GM19351 (cell line): ENCODE results near the gene NFE2L3.

Source experiments
- ATAC-seq: cut with Tn5 transposase; IDR thresholded peaks from one replicate; pipeline ENCODE4 v1.9.1; 2021; ENCODE audit warnings: mild to moderate bottlenecking, moderate library complexity; ENCODE audit not compliant: unreplicated experiment

The NFE2L3 gene

DNA sequence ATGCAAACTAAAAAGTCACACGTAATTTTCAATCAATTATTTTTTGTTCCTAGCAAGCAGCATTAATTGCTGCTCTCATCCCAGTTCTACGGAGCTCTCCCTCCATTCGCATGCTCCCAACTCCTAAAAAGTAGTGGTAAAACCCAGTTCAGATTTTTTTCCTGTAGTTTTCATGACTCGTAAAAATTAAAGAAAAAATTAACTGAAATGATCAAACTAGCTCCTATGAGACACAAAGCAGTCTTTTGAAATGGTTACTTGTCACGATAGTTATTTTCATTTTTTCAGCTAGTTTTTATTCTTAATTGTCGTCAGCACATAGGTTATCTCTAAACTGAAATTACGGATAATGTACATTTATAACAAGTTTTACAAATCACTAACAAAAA lies 46.8 kb downstream of the NFE2L3 start:
- no peak for ATAC-seq

DNA sequence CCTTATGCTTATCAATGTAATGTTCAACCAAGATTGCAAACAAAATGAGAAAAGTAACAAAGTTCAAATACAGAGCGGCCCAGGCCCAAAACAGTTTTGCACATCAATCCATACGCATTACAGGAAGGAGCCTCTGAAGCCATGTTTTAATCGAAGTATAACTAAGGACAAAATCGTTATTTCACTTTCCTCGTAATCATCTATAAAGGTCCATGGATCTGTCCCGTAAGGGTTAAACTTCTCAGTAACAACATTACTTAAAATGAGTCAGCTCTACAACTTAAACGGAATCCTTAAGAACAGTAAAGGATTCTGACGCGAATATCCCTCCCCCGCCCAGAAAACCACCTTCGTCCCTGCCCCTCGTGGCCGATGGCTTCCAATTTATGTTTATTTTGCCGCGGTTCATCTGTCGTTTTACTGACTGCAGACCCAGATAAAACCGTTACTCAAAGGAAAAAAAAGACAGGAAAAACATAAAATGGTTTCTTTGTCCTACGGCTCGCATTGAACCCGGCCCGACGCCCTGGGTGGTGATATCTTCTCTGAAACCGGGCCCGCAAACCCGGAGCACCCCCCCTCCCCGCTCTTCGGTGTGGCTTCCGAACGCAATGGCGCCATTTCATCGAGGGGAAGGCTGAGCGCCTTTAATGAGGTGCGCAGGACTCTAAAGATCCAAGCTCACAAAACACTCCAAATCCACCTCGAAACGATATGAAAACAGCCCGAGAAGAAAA lies 47.5 kb downstream of the NFE2L3 start:
- no peak for ATAC-seq

DNA sequence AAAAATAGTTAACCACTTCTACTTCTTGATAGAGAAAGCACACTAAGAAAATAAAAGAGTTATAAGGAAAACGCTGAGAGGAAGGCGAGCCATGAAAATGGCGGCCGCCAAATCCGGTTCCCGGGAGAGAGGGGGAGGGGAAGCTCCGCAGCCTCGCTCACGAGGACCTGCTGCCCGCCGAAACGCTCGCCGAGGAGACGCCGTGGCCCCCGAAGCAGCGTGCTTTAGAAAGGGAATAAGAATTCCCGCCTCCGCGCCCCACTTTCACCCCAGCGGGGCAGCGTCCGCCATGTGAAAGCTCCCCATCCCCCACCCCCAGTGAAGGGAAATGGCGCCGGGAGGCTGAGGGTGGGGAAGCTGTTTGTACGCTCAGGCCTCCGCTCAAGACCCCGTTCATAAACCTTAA lies 48.0 kb downstream of the NFE2L3 start:
- ATAC-seq, result no peak

DNA sequence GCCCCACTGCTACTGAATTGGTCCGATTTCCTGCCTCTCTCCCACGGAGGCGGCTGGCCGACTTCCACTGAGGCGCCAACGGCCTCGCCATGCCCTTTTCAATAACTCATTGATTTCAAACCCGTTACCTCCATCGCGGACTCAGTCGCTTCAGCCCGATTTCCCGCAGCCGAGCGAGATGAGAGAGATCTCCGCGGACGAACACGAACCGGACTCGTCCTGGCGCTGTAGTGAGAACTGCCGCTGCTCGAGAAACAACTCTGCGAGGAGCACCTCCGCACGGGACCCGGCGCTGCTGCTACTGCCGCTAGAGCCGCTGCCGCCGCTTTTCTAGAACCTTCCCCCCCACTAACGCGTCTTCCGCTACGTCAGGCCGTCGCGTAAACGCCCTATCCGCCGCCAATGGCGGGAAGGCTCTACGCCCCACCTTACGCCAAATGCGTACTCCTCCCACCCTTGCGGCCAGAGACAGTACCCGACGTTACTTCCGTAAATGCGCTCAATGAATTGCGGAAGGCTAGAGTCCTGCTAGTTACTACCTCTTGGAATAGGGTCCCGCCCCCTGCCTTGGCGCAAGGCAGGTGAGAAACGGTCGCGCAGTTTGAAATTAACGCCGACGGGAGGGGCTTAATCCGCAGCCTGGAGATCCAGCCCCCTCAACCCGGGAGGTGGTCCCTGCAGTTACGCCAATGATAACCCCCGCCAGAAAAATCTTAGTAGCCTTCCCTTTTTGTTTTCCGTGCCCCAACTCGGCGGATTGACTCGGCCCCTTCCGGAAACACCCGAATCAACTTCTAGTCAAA lies 48.6 kb downstream of the NFE2L3 start, which contains the start of gene HNRNPA2B1:
TSS of gene HNRNPA2B1 (minus strand) at position 303 of the 803 bp plus-strand sequence. CDS start at position 134, 169 bp downstream.
- ATAC-seq, result peak; percentile 54

DNA sequence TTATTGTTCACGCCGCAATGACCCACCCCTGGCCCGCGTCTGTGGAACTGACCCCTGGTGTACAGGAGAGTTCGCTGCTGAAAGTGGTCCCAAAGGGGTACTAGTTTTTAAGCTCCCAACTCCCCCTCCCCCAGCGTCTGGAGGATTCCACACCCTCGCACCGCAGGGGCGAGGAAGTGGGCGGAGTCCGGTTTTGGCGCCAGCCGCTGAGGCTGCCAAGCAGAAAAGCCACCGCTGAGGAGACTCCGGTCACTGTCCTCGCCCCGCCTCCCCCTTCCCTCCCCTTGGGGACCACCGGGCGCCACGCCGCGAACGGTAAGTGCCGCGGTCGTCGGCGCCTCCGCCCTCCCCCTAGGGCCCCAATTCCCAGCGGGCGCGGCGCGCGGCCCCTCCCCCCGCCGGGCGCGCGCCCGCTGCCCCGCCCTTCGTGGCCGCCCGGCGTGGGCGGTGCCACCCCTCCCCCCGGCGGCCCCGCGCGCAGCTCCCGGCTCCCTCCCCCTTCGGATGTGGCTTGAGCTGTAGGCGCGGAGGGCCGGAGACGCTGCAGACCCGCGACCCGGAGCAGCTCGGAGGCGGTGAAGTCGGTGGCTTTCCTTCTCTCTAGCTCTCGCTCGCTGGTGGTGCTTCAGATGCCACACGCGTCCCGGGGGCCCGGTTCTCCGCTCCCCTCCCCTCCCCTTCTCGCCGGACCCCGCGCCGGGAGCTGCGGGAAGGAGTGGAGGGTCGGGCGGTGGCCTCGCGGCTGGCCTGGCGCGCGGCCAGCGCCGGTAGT lies 49.4 kb downstream of the NFE2L3 start, which contains the start of gene CBX3:
TSS of gene CBX3 (plus strand) at position 499 of the 772 bp plus-strand sequence. CDS start 1,254 bp downstream, outside the sequence.
- ATAC-seq, result peak; percentile 42

DNA sequence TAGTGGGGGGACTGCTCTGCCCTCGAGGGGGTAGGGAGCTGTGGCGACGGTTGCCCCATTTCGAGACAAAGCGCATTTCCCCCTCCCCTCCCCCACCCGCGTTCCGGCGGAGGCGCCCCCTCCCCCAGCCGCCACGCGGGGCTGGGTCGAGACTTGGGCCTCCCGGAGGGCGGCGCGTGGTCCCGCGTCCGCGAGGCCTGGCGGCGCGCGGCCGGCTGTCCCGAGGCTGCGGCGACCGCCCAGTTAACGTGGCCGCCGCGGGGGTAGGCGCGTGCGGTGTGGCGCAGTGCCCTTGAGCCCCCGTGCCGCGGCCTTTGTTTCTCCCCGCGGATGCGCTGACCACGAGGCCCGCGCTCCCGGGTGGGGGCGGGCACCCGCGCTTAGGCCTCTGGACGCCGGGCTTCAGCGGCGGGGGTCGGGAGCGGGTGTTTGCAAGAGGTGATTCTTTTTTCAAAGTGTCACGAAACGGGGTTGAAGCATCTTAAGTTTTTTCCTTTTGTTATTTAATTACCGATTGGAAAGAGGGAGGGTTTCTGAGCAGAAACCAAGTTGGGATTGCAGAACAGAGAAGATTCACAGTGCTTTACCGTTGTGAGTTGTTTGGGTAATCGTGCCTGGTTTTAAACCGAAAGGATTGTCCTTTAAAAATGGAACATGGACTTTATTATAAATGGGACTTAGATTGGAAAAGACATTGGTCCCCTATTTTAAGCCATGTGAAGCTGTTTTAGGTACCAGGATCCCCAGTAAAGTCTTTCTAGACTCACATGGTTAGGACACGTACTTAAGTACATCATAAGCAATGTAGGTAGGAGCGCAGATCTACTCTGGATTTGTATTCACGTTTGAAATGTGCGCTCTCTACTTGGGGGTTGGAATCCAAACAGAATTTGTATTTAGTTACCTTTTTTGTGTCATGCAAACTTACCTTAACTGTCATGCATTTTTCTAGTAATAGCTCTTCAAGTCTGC lies 50.3 kb downstream of the NFE2L3 start:
- no peak for ATAC-seq

DNA sequence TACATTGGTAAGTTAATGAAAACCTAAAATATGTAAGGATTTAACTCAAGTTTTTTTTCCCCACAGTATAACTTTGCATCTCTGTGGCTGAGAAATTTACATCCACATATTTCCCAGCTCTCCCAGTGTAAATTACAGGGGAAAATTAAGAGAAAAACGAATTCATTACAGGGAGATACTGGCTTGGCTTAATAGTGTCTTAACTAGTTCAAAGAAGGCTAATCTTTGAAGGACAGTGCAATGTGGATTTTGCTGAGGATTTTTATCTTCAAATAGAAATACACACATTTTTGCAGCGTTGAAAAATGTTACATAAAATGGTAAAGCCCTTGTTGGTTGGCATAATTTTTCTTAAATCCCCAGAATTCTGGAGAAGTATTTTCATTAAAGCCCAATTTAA lies 51.0 kb downstream of the NFE2L3 start:
- ATAC-seq, result no peak

DNA sequence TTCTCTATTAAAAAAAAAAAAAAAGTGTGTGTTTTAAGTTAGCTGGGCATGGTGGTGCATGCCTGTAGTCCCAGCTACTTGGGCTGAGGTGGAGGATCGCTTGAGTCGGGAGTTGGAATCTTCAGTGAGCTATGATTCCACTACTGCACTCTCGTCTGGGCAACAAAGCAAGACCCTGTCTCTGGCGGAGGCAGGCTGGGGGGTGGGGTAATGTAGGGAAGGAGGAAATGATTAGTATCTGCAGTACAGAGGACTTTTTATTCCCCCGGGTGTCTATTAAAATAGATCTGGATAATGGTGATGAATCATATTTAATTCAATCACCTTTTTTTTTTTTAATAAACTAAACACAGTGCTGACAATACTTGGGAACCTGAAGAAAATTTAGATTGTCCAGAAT lies 56.0 kb downstream of the NFE2L3 start:
- ATAC-seq, result no peak

DNA sequence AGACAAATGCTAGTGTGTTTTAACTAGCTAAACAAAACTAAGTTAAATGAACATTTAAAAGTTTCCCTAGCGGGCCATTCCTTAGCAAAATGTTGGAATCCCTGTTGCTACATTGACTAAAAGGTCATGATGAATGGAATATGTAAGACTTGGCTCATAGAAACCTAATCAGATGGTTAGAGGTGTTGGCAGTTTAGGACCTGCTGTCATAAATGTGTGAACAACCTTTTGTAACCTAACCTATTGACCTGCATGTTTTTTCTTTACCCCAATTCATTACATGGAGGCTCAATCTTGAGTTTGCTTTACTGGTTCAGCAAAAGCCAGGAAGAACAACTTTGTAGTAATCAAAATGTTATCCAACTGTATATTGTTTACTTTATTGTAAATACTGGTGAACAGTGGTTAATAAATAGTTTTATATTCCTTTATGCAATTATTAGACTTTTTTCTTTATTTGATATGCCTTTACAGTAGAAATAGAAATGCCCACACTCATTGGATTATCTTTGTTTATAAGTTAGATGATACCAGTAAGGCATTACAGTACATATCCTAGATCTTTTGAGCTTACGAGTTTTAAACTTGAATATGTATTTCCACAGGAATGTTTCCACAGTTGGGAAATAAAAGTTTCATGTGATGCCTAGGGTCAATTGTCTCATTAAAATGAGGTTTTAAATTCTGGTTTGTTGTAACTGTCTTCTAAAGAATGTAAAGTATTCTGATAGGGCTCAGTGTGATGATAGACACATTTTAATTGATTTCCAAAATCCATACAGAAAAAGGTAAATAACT lies 61.1 kb downstream of the NFE2L3 start:
- no peak for ATAC-seq

DNA sequence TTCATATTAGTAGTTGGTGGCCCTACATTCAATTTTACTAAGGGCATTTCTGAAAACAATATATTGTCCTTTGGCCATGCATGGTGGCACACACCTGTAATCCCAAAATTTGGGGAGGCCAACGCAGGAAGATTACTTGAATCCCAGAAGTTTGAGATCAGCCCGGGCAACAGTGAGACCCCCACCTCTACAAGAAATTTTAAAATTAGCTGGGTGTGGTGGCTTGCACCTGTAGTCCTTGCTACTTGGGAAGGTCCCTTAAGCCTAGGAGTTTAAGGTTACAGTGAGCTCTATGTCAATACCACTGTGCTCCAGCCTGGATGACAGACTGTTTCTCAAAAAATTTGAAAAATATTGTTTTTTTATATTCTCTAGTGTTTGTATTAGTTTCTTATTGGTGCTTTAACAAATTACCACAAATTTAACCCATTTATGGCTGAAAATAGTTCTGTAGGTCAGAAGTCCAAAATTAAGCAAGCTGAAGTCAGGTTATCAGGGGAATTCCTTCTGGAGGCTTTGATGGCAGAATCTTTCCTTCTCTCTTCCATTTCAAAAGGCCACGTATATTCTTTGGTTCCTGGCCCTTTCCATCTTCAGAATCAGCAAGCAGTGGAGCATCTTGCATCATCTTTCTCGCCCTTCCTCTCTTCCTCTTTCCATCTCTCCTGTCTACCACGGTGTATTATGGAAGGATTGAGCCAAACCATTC lies 62.0 kb downstream of the NFE2L3 start:
- ATAC-seq, result no peak

DNA sequence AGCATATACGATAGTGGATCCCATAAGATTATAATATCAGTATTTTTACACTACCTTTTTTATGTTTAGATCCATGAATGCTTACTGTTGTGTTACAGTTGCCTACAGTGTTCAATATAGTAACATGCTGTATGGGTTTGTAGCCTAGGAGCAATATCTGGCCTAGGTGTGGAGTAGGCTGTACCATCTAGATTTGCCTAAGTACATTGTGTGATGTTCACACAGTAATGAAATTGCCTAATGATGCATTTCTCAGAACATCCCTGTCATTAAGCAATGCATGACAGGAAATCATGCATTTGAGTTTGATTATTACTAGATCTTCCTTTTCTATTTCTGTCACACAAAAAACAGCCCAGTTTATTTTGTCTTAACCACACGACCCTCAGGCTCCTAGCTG lies 64.1 kb downstream of the NFE2L3 start:
- ATAC-seq, result no peak

DNA sequence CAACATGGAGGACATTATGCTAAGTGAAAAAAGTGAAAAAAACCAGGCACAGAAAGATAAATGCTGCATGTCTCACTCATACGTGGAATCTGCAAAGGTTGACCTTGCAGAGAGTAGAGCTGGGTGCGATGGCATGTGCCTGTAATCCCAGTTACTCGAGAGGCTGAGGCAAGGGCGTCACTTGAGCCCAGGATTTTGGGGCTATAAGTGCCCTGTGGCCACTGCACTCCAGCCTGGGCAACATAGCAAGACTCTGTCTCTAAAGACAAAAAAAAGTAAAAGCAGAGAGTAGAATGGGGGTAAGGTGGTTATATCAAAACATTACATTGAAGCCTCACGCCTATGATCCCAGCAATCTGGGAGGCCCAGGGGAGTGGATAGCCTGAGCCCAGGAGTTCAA lies 72.4 kb downstream of the NFE2L3 start:
- ATAC-seq, result no peak

DNA sequence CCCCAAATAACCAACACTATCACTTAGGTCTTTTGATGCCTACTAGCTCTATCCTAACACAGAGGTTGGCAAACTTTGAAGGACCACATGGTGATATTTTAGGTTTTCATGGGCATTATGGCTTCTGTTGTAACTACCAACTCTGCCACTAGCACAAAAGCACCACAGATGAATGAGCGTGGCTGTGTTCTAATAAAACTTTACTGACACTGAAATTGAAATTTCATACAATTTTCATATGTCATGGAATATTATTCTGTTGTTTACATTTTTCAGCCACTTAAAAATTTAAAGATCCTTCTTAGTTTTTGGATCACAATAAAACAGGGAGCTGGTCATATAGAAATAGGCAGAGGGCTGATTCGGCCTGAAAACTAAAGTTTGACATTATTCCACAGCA lies 76.0 kb downstream of the NFE2L3 start:
- no peak for ATAC-seq

DNA sequence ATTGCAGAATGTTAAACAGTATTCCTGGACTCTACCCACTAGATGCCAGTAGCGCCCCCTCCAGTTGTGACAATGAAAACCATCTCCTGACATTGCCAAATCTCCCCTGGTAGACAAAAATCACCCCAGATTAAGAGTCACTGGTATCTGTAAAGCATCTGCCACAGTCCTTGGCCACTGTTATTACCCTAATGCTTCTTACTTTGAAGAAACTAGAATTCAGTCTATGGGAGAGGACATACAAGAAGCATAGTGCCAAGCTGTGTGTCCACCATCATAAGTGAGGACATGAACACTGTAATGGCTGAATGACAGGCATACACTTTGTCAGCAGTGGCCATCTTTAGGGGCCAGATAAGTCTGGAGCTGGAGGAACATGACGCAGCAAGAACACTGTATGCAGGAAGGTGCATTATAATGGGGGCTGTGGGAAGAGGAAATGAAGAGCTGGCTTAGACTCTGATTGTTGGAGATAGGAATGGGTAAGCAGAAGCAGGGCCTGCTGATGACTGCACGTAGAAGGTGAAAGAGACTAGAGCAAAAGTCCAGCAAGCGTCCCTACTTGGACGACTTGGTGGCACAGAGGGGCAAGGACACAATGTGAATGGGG lies 82.0 kb downstream of the NFE2L3 start:
- ATAC-seq, result no peak
